Upper lobe of left lung (tissue), 4 donors: ENCODE results near the gene P2RX1.

Experiments
- POLR2A ChIP-seq, 4 donors: fragments of 450-650 bp; IDR thresholded peaks; one replicate each; pipeline ENCODE4 v1.5.1; 2016 to 2017; ENCODE audit warnings: antibody characterized with exemption in 4 of 4, mild to moderate bottlenecking in 2 of 4
- POLR2AphosphoS5 ChIP-seq, 2 donors: sonication (generic); formaldehyde crosslinking; IDR thresholded peaks; one replicate each; pipeline ENCODE4 v1.5.1; 2017; ENCODE audit warnings: antibody characterized with exemption in 2 of 2
- TF ChIP-seq, protein P1 (sequence below), 6 experiments: fragments of 450-650 bp in 4 of 6; fragments of 200-600 bp in 2 of 6; sonication (generic) in 2 of 6; IDR thresholded peaks; one replicate each; pipeline ENCODE4 v1.5.1; 2016 to 2019; ENCODE audit warnings: antibody characterized with exemption in 6 of 6

DNA sequence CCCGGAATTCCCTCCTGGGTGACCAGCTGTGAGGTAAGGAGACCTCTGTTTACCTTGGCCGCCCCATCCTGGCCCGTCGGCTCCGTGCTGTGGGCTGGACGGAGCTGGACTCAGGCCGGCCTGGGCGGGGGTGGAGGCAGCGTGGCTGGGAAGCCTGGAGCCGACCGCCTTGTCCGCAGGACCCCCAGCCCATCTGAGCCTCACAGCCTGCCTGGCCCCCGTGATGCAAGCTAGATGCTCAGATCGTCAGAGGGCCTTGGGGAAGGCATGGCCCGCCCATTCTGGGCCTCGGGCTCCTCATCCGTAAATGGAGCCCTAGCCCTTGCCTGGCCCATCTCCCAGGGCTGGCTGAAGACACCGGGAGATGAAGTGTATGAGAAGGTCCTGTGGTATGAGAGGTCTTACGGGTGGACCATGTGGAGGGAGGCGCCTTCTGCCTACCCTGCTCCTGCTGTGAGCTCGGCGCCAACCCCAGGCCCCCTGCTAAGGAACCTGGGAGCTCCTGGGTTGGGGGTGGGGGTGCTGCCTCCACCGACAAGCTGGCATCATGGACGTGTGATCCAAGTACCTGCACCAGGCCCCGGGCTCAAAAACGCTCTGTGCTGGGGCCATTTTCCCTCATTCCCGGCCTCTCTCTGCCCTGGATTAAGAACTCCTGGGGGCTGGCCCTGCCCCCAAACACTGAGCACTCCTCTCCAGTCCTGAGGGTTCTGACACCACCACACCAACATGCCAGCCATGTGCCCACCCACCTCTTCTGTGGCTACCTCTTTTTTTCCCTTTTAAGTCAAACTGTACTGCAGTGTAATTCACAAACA, 5.4 kb upstream of the P2RX1 start:
- TF ChIP-seq, protein P1, sequence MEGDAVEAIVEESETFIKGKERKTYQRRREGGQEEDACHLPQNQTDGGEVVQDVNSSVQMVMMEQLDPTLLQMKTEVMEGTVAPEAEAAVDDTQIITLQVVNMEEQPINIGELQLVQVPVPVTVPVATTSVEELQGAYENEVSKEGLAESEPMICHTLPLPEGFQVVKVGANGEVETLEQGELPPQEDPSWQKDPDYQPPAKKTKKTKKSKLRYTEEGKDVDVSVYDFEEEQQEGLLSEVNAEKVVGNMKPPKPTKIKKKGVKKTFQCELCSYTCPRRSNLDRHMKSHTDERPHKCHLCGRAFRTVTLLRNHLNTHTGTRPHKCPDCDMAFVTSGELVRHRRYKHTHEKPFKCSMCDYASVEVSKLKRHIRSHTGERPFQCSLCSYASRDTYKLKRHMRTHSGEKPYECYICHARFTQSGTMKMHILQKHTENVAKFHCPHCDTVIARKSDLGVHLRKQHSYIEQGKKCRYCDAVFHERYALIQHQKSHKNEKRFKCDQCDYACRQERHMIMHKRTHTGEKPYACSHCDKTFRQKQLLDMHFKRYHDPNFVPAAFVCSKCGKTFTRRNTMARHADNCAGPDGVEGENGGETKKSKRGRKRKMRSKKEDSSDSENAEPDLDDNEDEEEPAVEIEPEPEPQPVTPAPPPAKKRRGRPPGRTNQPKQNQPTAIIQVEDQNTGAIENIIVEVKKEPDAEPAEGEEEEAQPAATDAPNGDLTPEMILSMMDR (IDR thresholded peaks at IDR 0.05) = no peak
- TF ChIP-seq POLR2AphosphoS5 (IDR thresholded peaks at IDR 0.05) (no peak), POLR2A (IDR thresholded peaks at IDR 0.05) (no peak)
